GM18870 (cell line): ENCODE results near the gene TCF7L1.

Experiments used
- ATAC-seq: cut with Tn5 transposase; IDR thresholded peaks from one replicate; pipeline ENCODE4 v1.9.1; 2021; ENCODE audit warnings: moderate library complexity; ENCODE audit not compliant: unreplicated experiment

Gene TCF7L1

GRCh38 chr2:85273738-85274731 lies 140.8 kb downstream of the TCF7L1 start:
- ATAC-seq: no peak

- ATAC-seq: no peak
Observed at GRCh38 chr2:85275984-85276540, 142.9 kb downstream of the TCF7L1 start.

GRCh38 chr2:85276571-85277118 lies 143.5 kb downstream of the TCF7L1 start:
- ATAC-seq: no peak

- ATAC-seq: no peak
Observed at GRCh38 chr2:85277416-85278158, 144.4 kb downstream of the TCF7L1 start.

- no peak for ATAC-seq
Observed at GRCh38 chr2:85278361-85278760, 145.2 kb downstream of the TCF7L1 start.

GRCh38 chr2:85281553-85281952 lies 148.4 kb downstream of the TCF7L1 start:
- no peak for ATAC-seq

- ATAC-seq: no peak
Observed at GRCh38 chr2:85282914-85283313, 149.7 kb downstream of the TCF7L1 start.

GRCh38 chr2:85283641-85284040 lies 150.4 kb downstream of the TCF7L1 start:
- no peak for ATAC-seq

GRCh38 chr2:85286918-85287317 lies 153.7 kb downstream of the TCF7L1 start:
- ATAC-seq: no peak

GRCh38 chr2:85287721-85288120 lies 154.5 kb downstream of the TCF7L1 start:
- ATAC-seq: no peak

- ATAC-seq: no peak
Observed at GRCh38 chr2:85288244-85288725, 155.1 kb downstream of the TCF7L1 start.

GRCh38 chr2:85291425-85292023 lies 158.3 kb downstream of the TCF7L1 start:
- ATAC-seq: no peak

- no peak for ATAC-seq
Observed at GRCh38 chr2:85302121-85302520, 168.9 kb downstream of the TCF7L1 start.

- ATAC-seq: no peak
Observed at GRCh38 chr2:85303780-85304531, 170.8 kb downstream of the TCF7L1 start.

- ATAC-seq: no peak
Observed at GRCh38 chr2:85307527-85307897, 174.3 kb downstream of the TCF7L1 start.

- no peak for ATAC-seq
Observed at GRCh38 chr2:85308201-85308600, 175.0 kb downstream of the TCF7L1 start.

- no peak for ATAC-seq
Observed at GRCh38 chr2:85308896-85309555, 175.8 kb downstream of the TCF7L1 start.

GRCh38 chr2:85309699-85310321 lies 176.6 kb downstream of the TCF7L1 start:
- ATAC-seq: no peak

GRCh38 chr2:85310330-85310729 lies 177.1 kb downstream of the TCF7L1 start:
- peak; percentile 53 for ATAC-seq
